ENCODE measurements around the gene SCAMP4. TPM values are rescaled to one million over a fixed set of nuclear protein-coding genes. Genes with fewer than 3 reads are reported as not detected.

SCAMP4 gene
- total RNA-seq, 1 donor from 2014 or later: 65.0 TPM

DNA sequence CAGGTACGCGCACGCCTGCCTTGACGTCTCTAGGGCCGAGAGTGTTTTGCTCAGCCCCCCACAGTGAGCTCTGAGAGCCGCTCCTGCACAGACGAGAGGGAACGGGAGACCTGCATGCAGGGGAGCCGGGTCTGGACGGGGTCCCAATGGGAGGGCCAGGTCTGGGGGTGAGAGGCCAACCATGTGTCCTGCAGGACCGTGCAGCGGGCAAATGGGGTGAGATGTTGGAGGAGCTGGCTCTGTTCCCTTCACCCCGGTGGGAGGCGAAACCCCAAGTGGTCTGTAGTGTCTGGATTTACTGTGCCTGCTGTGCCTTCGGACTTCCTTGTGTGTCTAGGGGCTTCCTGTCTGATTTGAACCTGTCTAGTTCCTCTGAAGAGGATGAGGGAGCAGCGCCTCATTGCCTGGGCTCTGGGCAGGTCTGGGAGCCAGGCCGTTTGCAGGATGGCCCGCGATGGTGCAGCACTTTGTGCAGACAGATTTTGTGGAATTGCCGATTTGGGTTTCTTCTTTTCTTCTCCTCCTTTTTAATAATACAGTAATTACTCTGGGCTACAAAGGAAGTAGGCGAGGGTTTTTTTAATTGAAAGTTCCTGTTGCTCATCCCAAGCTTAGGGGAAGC is 37.8 kb downstream of the SCAMP4 start:
- Histone ChIP-seq H3K36me3 (no peaks in the 10 kb centered on the region), H3K4me1 (peaks cover 43% of the 10 kb centered on the region), H3K4me3 (peak overlapping the region; percentile 66), H3K27me3 (ENCODE audit: low read depth) (no peaks in the 10 kb centered on the region), H3K9me3 (no peaks in the 10 kb centered on the region), H3K27ac (peak overlapping the region; percentile 86)
- intact Hi-C loops (cut with DNase I): no loop called here
- TF ChIP-seq, protein P1, sequence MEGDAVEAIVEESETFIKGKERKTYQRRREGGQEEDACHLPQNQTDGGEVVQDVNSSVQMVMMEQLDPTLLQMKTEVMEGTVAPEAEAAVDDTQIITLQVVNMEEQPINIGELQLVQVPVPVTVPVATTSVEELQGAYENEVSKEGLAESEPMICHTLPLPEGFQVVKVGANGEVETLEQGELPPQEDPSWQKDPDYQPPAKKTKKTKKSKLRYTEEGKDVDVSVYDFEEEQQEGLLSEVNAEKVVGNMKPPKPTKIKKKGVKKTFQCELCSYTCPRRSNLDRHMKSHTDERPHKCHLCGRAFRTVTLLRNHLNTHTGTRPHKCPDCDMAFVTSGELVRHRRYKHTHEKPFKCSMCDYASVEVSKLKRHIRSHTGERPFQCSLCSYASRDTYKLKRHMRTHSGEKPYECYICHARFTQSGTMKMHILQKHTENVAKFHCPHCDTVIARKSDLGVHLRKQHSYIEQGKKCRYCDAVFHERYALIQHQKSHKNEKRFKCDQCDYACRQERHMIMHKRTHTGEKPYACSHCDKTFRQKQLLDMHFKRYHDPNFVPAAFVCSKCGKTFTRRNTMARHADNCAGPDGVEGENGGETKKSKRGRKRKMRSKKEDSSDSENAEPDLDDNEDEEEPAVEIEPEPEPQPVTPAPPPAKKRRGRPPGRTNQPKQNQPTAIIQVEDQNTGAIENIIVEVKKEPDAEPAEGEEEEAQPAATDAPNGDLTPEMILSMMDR (IDR thresholded peaks at IDR 0.05): no peak
- no peak for DNase-seq
- no peak for ATAC-seq

DNA sequence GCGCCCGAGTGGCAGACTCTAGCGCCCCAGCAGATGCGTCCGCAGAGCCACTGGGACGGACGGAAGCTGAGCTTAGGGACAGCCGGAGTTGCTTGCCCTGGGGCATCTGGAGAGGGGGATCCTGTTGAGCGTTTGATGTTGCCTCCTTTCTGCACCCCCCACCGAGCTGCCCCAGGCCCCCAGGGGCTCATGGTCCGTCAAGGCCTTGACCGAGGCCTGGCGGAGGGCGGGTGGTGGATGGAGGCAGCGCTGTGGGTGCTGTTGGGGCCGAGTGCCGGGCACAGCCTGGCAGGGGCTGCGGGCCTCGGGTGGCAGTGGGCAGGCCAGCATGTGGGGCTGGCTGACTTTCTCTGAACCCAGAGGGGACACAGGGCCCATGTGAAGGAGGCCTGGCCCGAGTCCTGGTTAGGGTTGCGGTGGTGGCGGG is 38.5 kb downstream of the SCAMP4 start:
- TF ChIP-seq, protein P1 (IDR thresholded peaks at IDR 0.05): no peak
- Histone ChIP-seq H3K9me3 (no peaks in the 10 kb centered on the region), H3K27ac (peak overlapping the region; percentile 49), H3K36me3 (no peaks in the 10 kb centered on the region), H3K4me3 (peak overlapping the region; percentile 2), H3K27me3 (ENCODE audit: low read depth) (no peaks in the 10 kb centered on the region), H3K4me1 (peaks cover 43% of the 10 kb centered on the region)
- DNase-seq: no peak
- intact Hi-C loops (cut with DNase I): no loop called here
- ATAC-seq: no peak

DNA sequence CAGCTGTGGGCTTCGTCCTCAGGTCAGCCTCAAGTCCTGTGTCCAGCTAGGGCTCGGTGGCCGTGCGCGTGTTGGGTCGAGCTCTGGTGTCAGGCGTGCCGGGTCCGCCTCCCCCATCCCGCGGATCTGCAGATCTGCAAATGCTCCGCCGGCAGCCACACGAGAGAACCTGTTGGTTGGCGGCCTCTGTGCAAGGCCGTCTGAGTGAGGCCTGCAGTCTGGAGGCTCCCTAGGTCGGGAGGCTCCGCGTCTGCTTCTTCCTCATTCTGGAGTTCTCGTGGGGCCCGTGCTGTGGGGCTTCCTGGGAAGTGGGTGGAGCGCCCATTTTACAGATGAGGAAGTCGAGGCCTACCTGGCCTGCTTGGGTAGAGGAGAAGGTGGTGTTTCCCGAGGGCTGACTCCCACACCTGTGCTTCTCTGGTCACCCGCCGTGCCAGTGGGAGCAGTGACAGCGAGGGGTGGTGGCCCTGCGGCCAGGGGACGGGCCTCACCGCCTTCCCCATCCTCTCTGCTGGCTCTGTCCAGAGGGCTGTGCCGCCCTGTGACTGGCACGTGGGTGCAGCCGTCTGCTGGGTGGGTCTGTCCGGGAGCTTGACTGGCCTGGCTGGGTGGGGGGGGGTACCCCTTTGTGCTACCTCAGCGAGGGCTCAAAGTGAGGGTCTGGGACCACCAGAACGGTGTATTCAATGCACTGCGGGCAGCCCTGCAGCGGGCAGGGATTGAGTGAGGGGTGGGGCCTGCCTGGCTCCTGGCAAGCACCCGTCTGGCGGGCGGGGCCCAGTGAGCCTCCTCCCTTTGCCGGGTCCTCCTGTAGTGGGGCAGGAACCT is 39.1 kb downstream of the SCAMP4 start:
- peak overlapping the region; percentile 2 for H3K4me3 ChIP-seq
- H3K4me1 ChIP-seq: peaks cover 43% of the 10 kb centered on the region
- intact Hi-C loops (cut with DNase I): no loop called here
- TF ChIP-seq, protein P1 (IDR thresholded peaks at IDR 0.05): no peak
- ATAC-seq (no peak), DNase-seq (peak; percentile 67)
- no peaks in the 10 kb centered on the region for H3K9me3 ChIP-seq
- no peaks in the 10 kb centered on the region for H3K36me3 ChIP-seq
- no peaks in the 10 kb centered on the region for H3K27me3 ChIP-seq (ENCODE audit: low read depth)
- no peak overlapping the region for H3K27ac ChIP-seq

DNA sequence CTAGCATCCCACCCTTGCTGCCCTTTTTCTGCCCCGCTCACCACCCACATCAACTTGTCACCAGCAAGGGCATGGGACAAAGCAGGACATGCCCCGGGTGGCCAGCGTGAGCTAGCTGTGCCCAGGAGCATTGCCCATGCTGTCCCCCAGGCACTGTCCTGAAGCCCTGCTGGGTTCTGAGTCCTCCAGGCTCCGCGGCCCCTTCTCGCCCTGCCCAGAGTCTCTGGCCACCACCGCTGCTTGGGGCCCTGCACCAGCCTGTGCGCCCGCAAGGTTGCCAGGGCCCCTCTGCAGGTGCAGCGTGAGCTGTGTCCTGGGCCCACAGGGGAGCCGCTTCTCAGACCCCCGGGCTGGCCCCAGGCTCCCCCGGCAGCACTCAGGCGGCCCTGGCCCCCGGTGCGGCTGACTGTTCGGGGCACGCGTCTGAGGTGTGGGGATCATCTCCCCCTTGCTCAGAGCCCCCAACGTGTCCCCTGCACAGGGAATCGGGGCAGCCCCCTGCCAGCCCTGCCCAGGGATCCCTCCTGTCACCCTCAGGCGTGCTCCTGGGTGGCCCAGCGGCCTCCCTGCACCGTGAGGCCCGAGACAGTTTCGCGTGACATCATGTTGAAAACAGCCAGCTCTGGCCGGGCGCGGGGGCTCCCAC is 39.8 kb downstream of the SCAMP4 start:
- Histone ChIP-seq H3K36me3 (no peaks in the 10 kb centered on the region), H3K9me3 (no peaks in the 10 kb centered on the region), H3K4me3 (no peak overlapping the region), H3K27me3 (ENCODE audit: low read depth) (no peaks in the 10 kb centered on the region), H3K4me1 (peaks cover 36% of the 10 kb centered on the region), H3K27ac (no peak overlapping the region)
- no peak for DNase-seq
- intact Hi-C loops (cut with DNase I): no loop called here
- TF ChIP-seq, protein P1 (IDR thresholded peaks at IDR 0.05): no peak
- ATAC-seq: no peak

DNA sequence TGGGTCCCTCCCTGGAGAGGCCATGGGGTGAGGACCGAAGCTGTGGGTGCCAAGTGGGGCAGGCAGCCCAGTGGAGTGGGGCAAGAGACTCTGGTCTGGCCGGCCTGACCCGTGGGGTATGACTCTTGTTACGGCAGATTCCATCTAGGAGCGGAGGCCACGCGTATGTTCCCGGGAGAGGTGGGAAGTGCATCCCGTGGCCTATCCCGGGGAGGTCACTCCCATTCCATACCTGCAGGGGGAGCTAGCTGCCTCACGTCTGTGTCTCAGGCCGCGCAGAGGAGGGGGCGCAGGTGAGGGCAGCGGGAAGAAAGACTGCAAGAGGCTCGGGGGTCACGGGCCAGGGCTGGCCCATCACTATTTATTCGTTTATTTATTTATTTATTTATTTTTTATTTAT is 40.7 kb downstream of the SCAMP4 start:
- H3K9me3 ChIP-seq: no peaks in the 10 kb centered on the region
- ATAC-seq (no peak), DNase-seq (no peak)
- no peak overlapping the region for H3K4me3 ChIP-seq
- H3K4me1 ChIP-seq: peaks cover 33% of the 10 kb centered on the region
- H3K27me3 ChIP-seq (ENCODE audit: low read depth): no peaks in the 10 kb centered on the region
- TF ChIP-seq, protein P1 (IDR thresholded peaks at IDR 0.05): peak; percentile 56
- no peaks in the 10 kb centered on the region for H3K36me3 ChIP-seq
- intact Hi-C loops (cut with DNase I): no loop called here
- H3K27ac ChIP-seq: no peak overlapping the region
